COR-L47 (cell line): Measurements from ENCODE around the gene FOXB2.

Source experiments
- DNase-seq: peaks from one replicate; lab custom pipeline; 2025; lab: John Stamatoyannopoulos, UW

FOXB2 gene

GRCh38 chr9:77066388-77066787 is 46.9 kb downstream of the FOXB2 start:
- no peak for DNase-seq
